GM23338 (cell line): ENCODE results near the gene RABL3. TPM values are rescaled to one million over a fixed set of nuclear protein-coding genes. Genes with fewer than 3 reads are reported as not detected.
A peak's percentile ranks its signal among the peaks of the same experiment; 100 is the strongest.

Source experiments
- ATAC-seq: fragments of 200-7000 bp; cut with Tn5 transposase; 3 replicates; pipeline ENCODE4 v1.9.1; 2020
- DNase-seq: peaks from one replicate; pipeline ENCODE4 v3.0.0-alpha.2; 2015; ENCODE audit warnings: low spot score
- H2AFZ ChIP-seq: fragments of 200-600 bp; sonication (generic); 2 replicates; pipeline ENCODE4 v1.8.0; 2016; ENCODE audit warnings: antibody characterized with exemption, mild to moderate bottlenecking, moderate library complexity
- H3F3A ChIP-seq: fragments of 200-600 bp; sonication (generic); replicated peaks from 2 replicates; pipeline ENCODE4 v1.8.0; 2017; ENCODE audit warnings: antibody characterized with exemption, mixed run types, low read depth
- H3K27ac ChIP-seq: fragments of 200-600 bp; sonication (generic); 2 replicates; pipeline ENCODE4 v1.6.1; 2016; ENCODE audit warnings: low read depth
- H3K27me3 ChIP-seq: fragments of 200-600 bp; sonication (generic); 2 replicates; pipeline ENCODE4 v1.8.0; 2016; ENCODE audit warnings: mild to moderate bottlenecking, mixed run types, moderate library complexity; ENCODE audit not compliant: insufficient read depth
- H3K36me3 ChIP-seq: fragments of 200-600 bp; sonication (generic); 2 replicates; pipeline ENCODE4 v1.8.0; 2016; ENCODE audit warnings: mild to moderate bottlenecking; ENCODE audit not compliant: insufficient read depth
- H3K4me1 ChIP-seq: fragments of 200-600 bp; sonication (generic); 2 replicates; pipeline ENCODE4 v1.8.0; 2016; ENCODE audit warnings: mild to moderate bottlenecking, moderate library complexity; ENCODE audit not compliant: insufficient read depth
- H3K4me2 ChIP-seq: fragments of 200-600 bp; sonication (generic); 2 replicates; pipeline ENCODE4 v1.7.1; 2017; ENCODE audit warnings: mixed run types
- H3K4me3 ChIP-seq: fragments of 200-600 bp; sonication (generic); 2 replicates; pipeline ENCODE4 v1.6.1; 2016; ENCODE audit warnings: mixed run types
- H3K79me2 ChIP-seq: fragments of 200-600 bp; sonication (generic); replicated peaks from 2 replicates; pipeline ENCODE4 v1.8.0; 2017; ENCODE audit warnings: mild to moderate bottlenecking; ENCODE audit not compliant: insufficient read depth
- H3K9me2 ChIP-seq: fragments of 200-600 bp; sonication (generic); 2 replicates; pipeline ENCODE4 v1.8.0; 2017; ENCODE audit not compliant: insufficient read depth
- H4K20me1 ChIP-seq: fragments of 200-600 bp; sonication (generic); replicated peaks from 2 replicates; pipeline ENCODE4 v1.8.0; 2017; ENCODE audit warnings: mild to moderate bottlenecking; ENCODE audit not compliant: insufficient read depth
- H3K27ac Mint-ChIP-seq: 2 replicates; pipeline ENCODE4 v1.8.0; 2020; ENCODE audit warnings: inconsistent platforms, mild to moderate bottlenecking, moderate library complexity, mixed read lengths
- H3K27me3 Mint-ChIP-seq: 3 replicates; pipeline ENCODE4 v1.8.0; 2022; ENCODE audit warnings: low read depth, mild to moderate bottlenecking, moderate library complexity, mixed read lengths, inconsistent platforms; ENCODE audit not compliant: insufficient read depth, poor library complexity
- H3K36me3 Mint-ChIP-seq: 3 replicates; pipeline ENCODE4 v1.8.0; 2021; ENCODE audit warnings: low read depth, mild to moderate bottlenecking, inconsistent platforms, moderate library complexity, mixed read lengths
- H3K4me1 Mint-ChIP-seq: 3 replicates; pipeline ENCODE4 v1.8.0; 2020; ENCODE audit warnings: mild to moderate bottlenecking, inconsistent platforms, mixed read lengths
- H3K4me3 Mint-ChIP-seq: 3 replicates; pipeline ENCODE4 v1.8.0; 2021; ENCODE audit warnings: moderate library complexity, mild to moderate bottlenecking, inconsistent platforms, mixed read lengths
- H3K9me3 Mint-ChIP-seq: 3 replicates; pipeline ENCODE4 v1.8.0; 2020; ENCODE audit warnings: moderate library complexity, mild to moderate bottlenecking, inconsistent platforms, mixed read lengths
- CREB1 ChIP-seq: fragments of 250-450 bp; sonication (Bioruptor Pico); IDR thresholded peaks from 2 replicates; pipeline ENCODE4 v1.5.0; 2020; ENCODE audit warnings: low read depth, mild to moderate bottlenecking, moderate library complexity
- ETS1 ChIP-seq: IDR thresholded peaks from 2 replicates; pipeline ENCODE4 v1.6.1; 2016; ENCODE audit warnings: antibody characterized with exemption
- EZH2 ChIP-seq: fragments of 200-600 bp; sonication (generic); IDR thresholded peaks from one replicate; pipeline ENCODE4 v1.8.0; 2017; ENCODE audit warnings: antibody characterized with exemption, mild to moderate bottlenecking, low read depth; ENCODE audit not compliant: unreplicated experiment
- EZH2phosphoT487 ChIP-seq: fragments of 200-600 bp; sonication (generic); IDR thresholded peaks from one replicate; pipeline ENCODE4 v1.8.1; 2018; ENCODE audit warnings: antibody characterized with exemption; ENCODE audit not compliant: unreplicated experiment
- JUNB ChIP-seq: IDR thresholded peaks from one replicate; pipeline ENCODE4 v1.6.1; 2016; ENCODE audit warnings: antibody characterized with exemption; ENCODE audit not compliant: unreplicated experiment
- NANOG ChIP-seq: IDR thresholded peaks from 2 replicates; pipeline ENCODE4 v1.6.1; 2016; ENCODE audit warnings: antibody characterized with exemption, borderline replicate concordance
- POLR2AphosphoS5 ChIP-seq: IDR thresholded peaks from 2 replicates; pipeline ENCODE4 v1.6.1; 2016; ENCODE audit warnings: antibody characterized with exemption, low read depth
- REST ChIP-seq: IDR thresholded peaks from one replicate; pipeline ENCODE4 v1.6.1; 2018; ENCODE audit warnings: antibody characterized with exemption; ENCODE audit not compliant: unreplicated experiment
- ZNF114 ChIP-seq: fragments of 250-450 bp; sonication (Bioruptor Pico); IDR thresholded peaks from 2 replicates; pipeline ENCODE4 v1.5.0; 2020; ENCODE audit warnings: mild to moderate bottlenecking, moderate library complexity
- ZNF331 ChIP-seq: fragments of 250-450 bp; sonication (Bioruptor Pico); IDR thresholded peaks from 2 replicates; pipeline ENCODE4 v1.5.0; 2020; ENCODE audit warnings: low read depth, mild to moderate bottlenecking, moderate library complexity
- polyA plus RNA-seq: library from polyadenylated mRNA; unstranded; fragments of >200 nt; fragmentation: Nextera tagmentation; extraction: Ambion mirVana; gene quantifications from 2 replicates; pipeline ENCODE4 v1.2.1, GENCODE V29; 2016
- total RNA-seq: library from RNA; depleted of rRNA; stranded (reverse); fragments of >200 nt; shearing (Covaris generic); gene quantifications from 2 replicates; pipeline ENCODE4 v1.2.3, GENCODE V29; 2014
- TF ChIP-seq, protein P1 (sequence below), 2 experiments: fragments of 200-600 bp in 1 of 2; sonication (generic) in 1 of 2; conservative IDR thresholded peaks; 2 replicates each; pipeline versions ENCODE4 v1.5.1 to v1.6.1; 2016 to 2017; ENCODE audit warnings: antibody characterized with exemption in 2 of 2, low read depth in 2 of 2, mild to moderate bottlenecking in 2 of 2, moderate library complexity in 1 of 2

RABL3 gene
- total and polyA plus RNA-seq, 2 experiments from 2014 or later = 7.8 to 9.8 TPM

DNA sequence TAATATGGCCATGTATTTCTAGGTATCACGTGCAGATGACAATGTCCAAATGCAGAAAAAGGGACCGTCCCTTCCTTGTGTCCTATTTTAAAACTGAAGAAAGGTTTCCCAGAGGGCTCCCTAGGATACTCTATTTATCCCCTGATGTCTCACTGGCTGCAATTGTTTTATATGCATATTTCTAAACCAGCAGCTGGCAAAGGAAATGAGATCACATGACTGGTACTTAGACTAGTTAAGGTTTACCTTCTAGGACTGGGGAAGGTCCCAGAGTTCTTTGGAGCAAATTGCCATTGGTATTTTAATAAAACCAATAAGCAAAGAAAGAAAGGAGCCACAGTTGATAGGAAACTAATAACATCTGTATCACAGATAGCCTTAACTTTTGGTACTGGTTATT lies 29.8 kb upstream of the RABL3 start:
- Mint-ChIP-seq H3K36me3 (peaks cover 16% of the 10 kb centered on the region), H3K27me3 (no peaks in the 10 kb centered on the region), H3K4me1 (peaks cover 45% of the 10 kb centered on the region), H3K9me3 (no peaks in the 10 kb centered on the region), H3K27ac (no peak overlapping the region), H3K4me3 (no peak overlapping the region)
- Histone ChIP-seq H3F3A (no peaks in the 10 kb centered on the region), H3K4me3 (no peak overlapping the region), H3K27ac (no peak overlapping the region), H3K79me2 (peaks cover 55% of the 10 kb centered on the region), H4K20me1 (0 out of 2 replicates have a peak, but pooled peaks cover 7% of the 10 kb centered on the region), H3K36me3 (0 out of 2 replicates have a peak, but pooled peaks cover 6% of the 10 kb centered on the region), H3K4me1 (peaks cover 9% of the 10 kb centered on the region; the same call in 1 of the 2 replicates), H2AFZ (no peak overlapping the region), H3K4me2 (no peak overlapping the region; the same call in 1 of the 2 replicates), H3K9me2 (no peaks in the 10 kb centered on the region), H3K27me3 (no peaks in the 10 kb centered on the region)
- TF ChIP-seq REST = no peak
- TF ChIP-seq NANOG = no peak
- no peak for TF ChIP-seq CREB1 (CRISPR knock-in tag)
- no peak for TF ChIP-seq ETS1
- no peak for TF ChIP-seq EZH2
- no peak for TF ChIP-seq EZH2phosphoT487
- TF ChIP-seq ZNF114 (CRISPR knock-in tag) = no peak
- TF ChIP-seq POLR2AphosphoS5 = no peak
- DNase-seq (no peak), ATAC-seq (no peak; the same call in 2 of the 3 replicates)

DNA sequence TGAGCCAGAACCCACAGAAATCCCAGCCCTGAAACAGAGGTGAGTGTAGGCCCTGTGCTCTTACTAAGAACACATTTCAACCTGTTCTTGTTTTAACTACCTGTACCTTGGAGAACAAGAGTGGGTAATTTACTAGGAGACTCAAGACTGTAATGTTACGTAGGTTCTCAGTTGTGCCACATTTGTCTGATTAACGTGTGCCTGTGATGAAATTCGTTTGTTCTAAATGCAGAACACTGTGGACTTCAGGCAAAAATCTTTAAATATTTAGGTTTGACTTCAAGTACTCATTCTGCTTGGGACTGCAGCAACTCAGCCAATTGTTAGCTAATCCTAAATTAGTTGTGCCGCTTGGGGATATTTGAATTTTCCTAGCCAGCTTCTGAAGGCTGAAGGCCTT lies 28.6 kb upstream of the RABL3 start:
- H3K27ac ChIP-seq = no peak overlapping the region
- peak overlapping the region; percentile 76 for H3K27ac Mint-ChIP-seq
- H3K79me2 ChIP-seq = peaks cover 67% of the 10 kb centered on the region
- H3K4me3 Mint-ChIP-seq = no peak overlapping the region
- 0 out of 2 replicates have a peak, but pooled peaks cover 11% of the 10 kb centered on the region for H4K20me1 ChIP-seq
- H3K4me1 Mint-ChIP-seq = peaks cover 54% of the 10 kb centered on the region
- H3K9me3 Mint-ChIP-seq = no peaks in the 10 kb centered on the region
- peaks cover 12% of the 10 kb centered on the region for H3K36me3 Mint-ChIP-seq
- H3K4me2 ChIP-seq = no peak overlapping the region
- ATAC-seq (no peak), DNase-seq (no peak)
- peaks cover 18% of the 10 kb centered on the region; the same call in 1 of the 2 replicates for H3K4me1 ChIP-seq
- 0 out of 2 replicates have a peak, but pooled peaks cover 6% of the 10 kb centered on the region for H3K36me3 ChIP-seq
- no peak overlapping the region for H2AFZ ChIP-seq
- no peak overlapping the region for H3K4me3 ChIP-seq
- H3K27me3 Mint-ChIP-seq = no peaks in the 10 kb centered on the region
- H3K27me3 ChIP-seq = no peaks in the 10 kb centered on the region
- H3K9me2 ChIP-seq = no peaks in the 10 kb centered on the region
- H3F3A ChIP-seq = no peaks in the 10 kb centered on the region
- TF ChIP-seq CREB1 (CRISPR knock-in tag) (no peak), JUNB (no peak), EZH2phosphoT487 (no peak), ETS1 (no peak), REST (no peak), ZNF331 (CRISPR knock-in tag) (no peak), POLR2AphosphoS5 (no peak), NANOG (no peak), ZNF114 (CRISPR knock-in tag) (no peak)
- TF ChIP-seq, protein P1, sequence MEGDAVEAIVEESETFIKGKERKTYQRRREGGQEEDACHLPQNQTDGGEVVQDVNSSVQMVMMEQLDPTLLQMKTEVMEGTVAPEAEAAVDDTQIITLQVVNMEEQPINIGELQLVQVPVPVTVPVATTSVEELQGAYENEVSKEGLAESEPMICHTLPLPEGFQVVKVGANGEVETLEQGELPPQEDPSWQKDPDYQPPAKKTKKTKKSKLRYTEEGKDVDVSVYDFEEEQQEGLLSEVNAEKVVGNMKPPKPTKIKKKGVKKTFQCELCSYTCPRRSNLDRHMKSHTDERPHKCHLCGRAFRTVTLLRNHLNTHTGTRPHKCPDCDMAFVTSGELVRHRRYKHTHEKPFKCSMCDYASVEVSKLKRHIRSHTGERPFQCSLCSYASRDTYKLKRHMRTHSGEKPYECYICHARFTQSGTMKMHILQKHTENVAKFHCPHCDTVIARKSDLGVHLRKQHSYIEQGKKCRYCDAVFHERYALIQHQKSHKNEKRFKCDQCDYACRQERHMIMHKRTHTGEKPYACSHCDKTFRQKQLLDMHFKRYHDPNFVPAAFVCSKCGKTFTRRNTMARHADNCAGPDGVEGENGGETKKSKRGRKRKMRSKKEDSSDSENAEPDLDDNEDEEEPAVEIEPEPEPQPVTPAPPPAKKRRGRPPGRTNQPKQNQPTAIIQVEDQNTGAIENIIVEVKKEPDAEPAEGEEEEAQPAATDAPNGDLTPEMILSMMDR (conservative IDR thresholded peaks at IDR 0.05; ENCODE audit: low read depth in 2 of 2) = no peak
